ENCODE data around the gene AURKAIP1. TPM values are rescaled to one million over a fixed set of nuclear protein-coding genes. Genes with fewer than 3 reads are reported as not detected.
"Not testable (repeated sequence)": the region's sequence is repeated elsewhere in the genome, so short reads cannot be mapped to it uniquely, and the experiment has no call there.

AURKAIP1 gene
- total RNA-seq, 2 donors from 2014 or later, result 155 to 159 TPM

GRCh38 chr1:1421147-1421906 lies 46.3 kb upstream of the AURKAIP1 start, which contains the start of gene ANKRD65:
TSS of gene ANKRD65 (minus strand) at chr1:1421276. CDS start at chr1:1421005, 271 bp downstream.
- Histone ChIP-seq H3K27me3 (no peaks in the 10 kb centered on the region), H3K36me3 (no peaks in the 10 kb centered on the region), H3K4me1 (peaks cover 0 to 16% of the 10 kb centered on the region in 2 donors), H3K27ac (peak within 1 kb of the TSS in 1 of 2 donors; percentile 4), H3K4me3 (peak within 1 kb of the TSS in 1 of 2 donors; percentile 50), H3K9me3 (no peaks in the 10 kb centered on the region)
- TF ChIP-seq CTCF (IDR thresholded peaks at IDR 0.05), result no peak
- DNase-seq (ENCODE audit: low spot score), result no peak

GRCh38 chr1:1420654-1421141 lies 45.7 kb upstream of the AURKAIP1 start:
- peak overlapping the region in 1 of 2 donors; percentile 4 for H3K27ac ChIP-seq
- no peaks in the 10 kb centered on the region for H3K36me3 ChIP-seq
- no peak for DNase-seq (ENCODE audit: low spot score)
- H3K27me3 ChIP-seq, result no peaks in the 10 kb centered on the region
- no peaks in the 10 kb centered on the region for H3K9me3 ChIP-seq
- TF ChIP-seq CTCF (IDR thresholded peaks at IDR 0.05), result no peak
- H3K4me1 ChIP-seq, result peaks cover 0 to 16% of the 10 kb centered on the region in 2 donors
- H3K4me3 ChIP-seq, result peak overlapping the region in 1 of 2 donors; percentile 50

GRCh38 chr1:1419813-1420653 lies 45.0 kb upstream of the AURKAIP1 start:
- no peaks in the 10 kb centered on the region for H3K36me3 ChIP-seq
- no peak for DNase-seq (ENCODE audit: low spot score)
- H3K27me3 ChIP-seq, result no peaks in the 10 kb centered on the region
- H3K4me3 ChIP-seq, result peak overlapping the region; percentile 9 to 50
- H3K4me1 ChIP-seq, result peaks cover 0 to 16% of the 10 kb centered on the region in 2 donors
- no peaks in the 10 kb centered on the region for H3K9me3 ChIP-seq
- H3K27ac ChIP-seq, result peak overlapping the region in 1 of 2 donors; percentile 71
- TF ChIP-seq CTCF (IDR thresholded peaks at IDR 0.05), result no peak

GRCh38 chr1:1419363-1419812 lies 44.4 kb upstream of the AURKAIP1 start:
- Histone ChIP-seq H3K4me3 (peak overlapping the region in 1 of 2 donors; percentile 50), H3K9me3 (no peaks in the 10 kb centered on the region), H3K27me3 (no peaks in the 10 kb centered on the region), H3K36me3 (no peaks in the 10 kb centered on the region), H3K27ac (peak overlapping the region in 1 of 2 donors; percentile 71), H3K4me1 (peaks cover 0 to 16% of the 10 kb centered on the region in 2 donors)
- no peak for TF ChIP-seq CTCF (IDR thresholded peaks at IDR 0.05)
- DNase-seq (ENCODE audit: low spot score), result no peak

GRCh38 chr1:1418464-1419362 lies 43.7 kb upstream of the AURKAIP1 start:
- DNase-seq (ENCODE audit: low spot score), result no peak
- H3K27me3 ChIP-seq, result no peaks in the 10 kb centered on the region
- TF ChIP-seq CTCF (IDR thresholded peaks at IDR 0.05), result no peak
- no peaks in the 10 kb centered on the region for H3K36me3 ChIP-seq
- H3K9me3 ChIP-seq, result no peaks in the 10 kb centered on the region
- H3K4me1 ChIP-seq, result peaks cover 0 to 16% of the 10 kb centered on the region in 2 donors
- H3K27ac ChIP-seq, result no peak overlapping the region
- no peak overlapping the region for H3K4me3 ChIP-seq

GRCh38 chr1:1417825-1418463 lies 42.9 kb upstream of the AURKAIP1 start:
- not testable (repeated sequence) for H3K36me3 ChIP-seq; H3K27me3 ChIP-seq; H3K27ac ChIP-seq; DNase-seq (ENCODE audit: low spot score); H3K4me3 ChIP-seq; H3K9me3 ChIP-seq
- peaks cover 0 to 16% of the 10 kb centered on the region in 2 donors for H3K4me1 ChIP-seq

- H3K4me3 ChIP-seq; H3K9me3 ChIP-seq; DNase-seq (ENCODE audit: low spot score); H3K27ac ChIP-seq; H3K27me3 ChIP-seq; H3K36me3 ChIP-seq: not testable (repeated sequence)
- peaks cover 0 to 16% of the 10 kb centered on the region in 2 donors for H3K4me1 ChIP-seq
These were observed 42.4 kb upstream of the AURKAIP1 start for GRCh38 chr1:1417396-1417795.

Data from right atrium auricular region (tissue), 2 donors.